Progenitor cell of endocrine pancreas (in vitro differentiated cells): ENCODE data around the gene GPR31. TPM values are rescaled to one million over a fixed set of nuclear protein-coding genes. Genes with fewer than 3 reads are reported as not detected.

ENCODE experiments used
- DNase-seq: peaks from one replicate; pipeline ENCODE4 v3.0.0; 2021; ENCODE audit warnings: low spot score; ENCODE audit not compliant: unreplicated experiment
- H3K27ac Mint-ChIP-seq: 2 replicates; pipeline ENCODE4 v1.8.0; 2021; ENCODE audit warnings: mild to moderate bottlenecking, moderate library complexity, mixed read lengths
- H3K27me3 Mint-ChIP-seq: 2 replicates; pipeline ENCODE4 v1.8.0; 2021; ENCODE audit warnings: mixed read lengths
- H3K36me3 Mint-ChIP-seq: 2 replicates; pipeline ENCODE4 v1.8.0; 2022; ENCODE audit warnings: mixed read lengths; ENCODE audit not compliant: insufficient read depth
- H3K4me1 Mint-ChIP-seq: 2 replicates; pipeline ENCODE4 v1.8.0; 2021; ENCODE audit warnings: low read depth, mixed read lengths
- H3K4me3 Mint-ChIP-seq: 2 replicates; pipeline ENCODE4 v1.8.0; 2021; ENCODE audit warnings: low read depth, mild to moderate bottlenecking, moderate library complexity, mixed read lengths
- H3K9me3 Mint-ChIP-seq: 2 replicates; pipeline ENCODE4 v1.8.0; 2021; ENCODE audit warnings: low read depth, mixed read lengths
- CTCF ChIP-seq: fragments of 200-600 bp; sonication (generic); IDR thresholded peaks from one replicate; pipeline ENCODE4 v1.5.0; 2021; ENCODE audit warnings: antibody characterized with exemption, mild to moderate bottlenecking; ENCODE audit not compliant: unreplicated experiment
- total RNA-seq: library from RNA; stranded (reverse); gene quantifications from 2 replicates; pipeline ENCODE4 v1.2.1, GENCODE V29; 2021

Gene GPR31
- total RNA-seq, 1 donor from 2014 or later, result not detected

GRCh38 chr6:167107787-167108186, 50.0 kb downstream of the GPR31 start:
- no peak overlapping the region for H3K4me3 Mint-ChIP-seq
- DNase-seq, result no peak
- TF ChIP-seq CTCF, result no peak

GRCh38 chr6:167106406-167106805, 51.4 kb downstream of the GPR31 start:
- Mint-ChIP-seq H3K27me3 (peaks cover 12% of the 10 kb centered on the region), H3K27ac (no peak overlapping the region), H3K4me3 (no peak overlapping the region), H3K4me1 (peaks cover 2% of the 10 kb centered on the region), H3K9me3 (no peaks in the 10 kb centered on the region), H3K36me3 (no peaks in the 10 kb centered on the region)
- no peak for TF ChIP-seq CTCF
- no peak for DNase-seq

More at GRCh38 chr6:167107787-167108186, 50.0 kb downstream of the GPR31 start:
- Mint-ChIP-seq H3K27me3 (peaks cover 18% of the 10 kb centered on the region), H3K9me3 (no peaks in the 10 kb centered on the region), H3K4me1 (no peaks in the 10 kb centered on the region), H3K36me3 (no peaks in the 10 kb centered on the region), H3K27ac (no peak overlapping the region)

Other genes with a start within 250 kb of the GPR31 start
- gene RNASET2, start 201.4 kb downstream of the GPR31 start, total RNA-seq, result 27.9 and 29.8 TPM in 2 replicates
- 39.0 and 47.1 TPM in 2 replicates for gene CEP43, start 158.6 kb downstream of the GPR31 start, total RNA-seq
- gene CCR6, start 34.9 kb downstream of the GPR31 start, total RNA-seq, result not detected in 2 replicates
- 8.1 and 12.8 TPM in 2 replicates for gene UNC93A, start 133.3 kb upstream of the GPR31 start, total RNA-seq
- gene TTLL2, start 167.1 kb upstream of the GPR31 start, total RNA-seq, result not detected in 2 replicates